ENCODE results near the gene MTARC1. TPM values are rescaled to one million over a fixed set of nuclear protein-coding genes. Genes with fewer than 3 reads are reported as not detected.
A peak's percentile ranks its signal among the peaks of the same experiment; 100 is the strongest.

Gene MTARC1
- total RNA-seq, 1 donor from 2014 or later = 1.8 TPM

DNA sequence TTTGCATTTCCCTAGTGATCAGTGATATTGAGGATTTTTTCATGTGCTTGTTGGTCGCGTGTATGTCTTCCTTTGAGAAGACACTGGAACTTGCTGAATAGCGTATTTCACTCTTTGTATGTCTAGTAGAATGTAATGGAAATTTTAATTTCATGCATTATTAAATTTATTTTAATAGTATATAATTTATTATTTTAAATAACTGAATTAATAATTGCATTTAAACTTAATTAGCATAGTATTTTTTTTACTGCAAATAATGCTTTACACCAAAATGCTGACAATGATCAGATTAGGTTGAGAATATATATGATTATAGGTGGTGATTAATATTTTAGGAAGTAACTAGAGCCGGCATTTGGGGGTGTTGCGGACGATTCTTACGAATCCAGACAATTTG lies 10.5 kb upstream of the MTARC1 start:
- peaks cover 3% of the 10 kb centered on the region for H3K4me1 Mint-ChIP-seq (ENCODE audit: unreplicated experiment)
- no peak overlapping the region for H3K4me3 Mint-ChIP-seq (ENCODE audit: unreplicated experiment)
- no peak overlapping the region for H3K27ac Mint-ChIP-seq (ENCODE audit: unreplicated experiment)
- no peaks in the 10 kb centered on the region for H3K9me3 Mint-ChIP-seq (ENCODE audit: unreplicated experiment)
- peaks cover 11% of the 10 kb centered on the region for H3K36me3 Mint-ChIP-seq (ENCODE audit: unreplicated experiment)
- DNase-seq (ENCODE audit: extremely low spot score, unreplicated experiment) = no peak
- TF ChIP-seq, protein P1, sequence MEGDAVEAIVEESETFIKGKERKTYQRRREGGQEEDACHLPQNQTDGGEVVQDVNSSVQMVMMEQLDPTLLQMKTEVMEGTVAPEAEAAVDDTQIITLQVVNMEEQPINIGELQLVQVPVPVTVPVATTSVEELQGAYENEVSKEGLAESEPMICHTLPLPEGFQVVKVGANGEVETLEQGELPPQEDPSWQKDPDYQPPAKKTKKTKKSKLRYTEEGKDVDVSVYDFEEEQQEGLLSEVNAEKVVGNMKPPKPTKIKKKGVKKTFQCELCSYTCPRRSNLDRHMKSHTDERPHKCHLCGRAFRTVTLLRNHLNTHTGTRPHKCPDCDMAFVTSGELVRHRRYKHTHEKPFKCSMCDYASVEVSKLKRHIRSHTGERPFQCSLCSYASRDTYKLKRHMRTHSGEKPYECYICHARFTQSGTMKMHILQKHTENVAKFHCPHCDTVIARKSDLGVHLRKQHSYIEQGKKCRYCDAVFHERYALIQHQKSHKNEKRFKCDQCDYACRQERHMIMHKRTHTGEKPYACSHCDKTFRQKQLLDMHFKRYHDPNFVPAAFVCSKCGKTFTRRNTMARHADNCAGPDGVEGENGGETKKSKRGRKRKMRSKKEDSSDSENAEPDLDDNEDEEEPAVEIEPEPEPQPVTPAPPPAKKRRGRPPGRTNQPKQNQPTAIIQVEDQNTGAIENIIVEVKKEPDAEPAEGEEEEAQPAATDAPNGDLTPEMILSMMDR (IDR thresholded peaks at IDR 0.05) = no peak
- H3K27me3 Mint-ChIP-seq (ENCODE audit: unreplicated experiment) = no peaks in the 10 kb centered on the region

GRCh38 chr1:220776720-220777326 lies 9.9 kb upstream of the MTARC1 start:
- TF ChIP-seq, protein P1 (IDR thresholded peaks at IDR 0.05) = peak; percentile 97
- DNase-seq (ENCODE audit: extremely low spot score, unreplicated experiment) = peak; percentile 93
- peaks cover 14% of the 10 kb centered on the region for H3K36me3 Mint-ChIP-seq (ENCODE audit: unreplicated experiment)
- H3K9me3 Mint-ChIP-seq (ENCODE audit: unreplicated experiment) = no peaks in the 10 kb centered on the region
- peaks cover 3% of the 10 kb centered on the region for H3K4me1 Mint-ChIP-seq (ENCODE audit: unreplicated experiment)
- no peaks in the 10 kb centered on the region for H3K27me3 Mint-ChIP-seq (ENCODE audit: unreplicated experiment)
- H3K27ac Mint-ChIP-seq (ENCODE audit: unreplicated experiment) = no peak overlapping the region
- no peak overlapping the region for H3K4me3 Mint-ChIP-seq (ENCODE audit: unreplicated experiment)

DNA sequence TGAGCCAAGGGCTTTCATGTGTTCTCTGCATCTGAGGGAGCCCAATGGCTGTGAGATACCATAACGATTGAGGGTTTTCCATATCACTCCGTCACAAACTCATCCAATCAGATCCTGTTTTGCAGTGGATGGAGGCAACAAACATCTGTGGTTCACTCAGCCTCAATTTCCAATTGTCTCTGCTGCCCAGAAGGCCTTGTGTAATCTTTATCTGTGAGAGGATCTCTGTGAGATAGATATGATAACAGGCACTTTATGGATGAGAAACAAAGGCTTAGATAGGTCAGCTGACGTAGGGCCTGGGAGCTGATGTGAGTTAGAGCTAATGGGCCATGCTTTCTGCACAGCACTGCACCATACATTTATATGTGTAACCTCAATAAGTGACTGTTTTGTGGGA lies 3.3 kb upstream of the MTARC1 start:
- DNase-seq (ENCODE audit: extremely low spot score, unreplicated experiment) = no peak
- no peak overlapping the region for H3K4me3 Mint-ChIP-seq (ENCODE audit: unreplicated experiment)
- no peaks in the 10 kb centered on the region for H3K27me3 Mint-ChIP-seq (ENCODE audit: unreplicated experiment)
- H3K27ac Mint-ChIP-seq (ENCODE audit: unreplicated experiment) = no peak overlapping the region
- TF ChIP-seq, protein P1 (IDR thresholded peaks at IDR 0.05) = no peak
- H3K9me3 Mint-ChIP-seq (ENCODE audit: unreplicated experiment) = no peaks in the 10 kb centered on the region
- peaks cover 10% of the 10 kb centered on the region for H3K4me1 Mint-ChIP-seq (ENCODE audit: unreplicated experiment)
- H3K36me3 Mint-ChIP-seq (ENCODE audit: unreplicated experiment) = peaks cover 22% of the 10 kb centered on the region

DNA sequence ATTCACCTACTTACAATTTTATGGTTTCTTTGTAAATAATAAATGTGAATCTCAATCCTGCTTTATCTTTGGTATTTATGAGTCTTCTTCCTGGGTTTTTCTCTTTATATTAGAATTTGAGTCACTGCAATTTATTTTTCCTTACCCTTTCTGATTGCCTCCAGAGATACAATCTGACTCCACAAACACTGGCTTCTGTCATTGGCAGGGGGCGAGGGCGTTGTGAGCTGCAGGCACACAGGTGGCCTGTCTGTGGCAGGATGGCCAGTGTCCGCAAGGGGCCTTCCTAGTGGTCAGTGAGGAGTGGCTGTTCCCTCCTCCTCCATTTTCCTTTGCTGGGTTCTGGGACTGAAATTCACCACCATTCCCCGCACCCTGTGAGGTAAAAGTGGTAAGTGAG lies 2.0 kb upstream of the MTARC1 start:
- Mint-ChIP-seq H3K4me3 (ENCODE audit: unreplicated experiment) (no peak overlapping the region), H3K9me3 (ENCODE audit: unreplicated experiment) (no peaks in the 10 kb centered on the region)
- DNase-seq (ENCODE audit: extremely low spot score, unreplicated experiment) = peak; percentile 40

More for the DNA sequence above, 2.0 kb upstream of the MTARC1 start:
- H3K27me3 Mint-ChIP-seq (ENCODE audit: unreplicated experiment) = no peaks in the 10 kb centered on the region
- H3K4me1 Mint-ChIP-seq (ENCODE audit: unreplicated experiment) = peaks cover 10% of the 10 kb centered on the region
- H3K36me3 Mint-ChIP-seq (ENCODE audit: unreplicated experiment) = peaks cover 18% of the 10 kb centered on the region
- H3K27ac Mint-ChIP-seq (ENCODE audit: unreplicated experiment) = no peak overlapping the region
- TF ChIP-seq, protein P1 (IDR thresholded peaks at IDR 0.05) = no peak
